Subcutaneous adipose tissue (tissue), 4 donors: Measurements from ENCODE around the gene INMT. TPM values are rescaled to one million over a fixed set of nuclear protein-coding genes. Genes with fewer than 3 reads are reported as not detected.

Experiments
- CTCF ChIP-seq: fragments of 450-650 bp; IDR thresholded peaks from one replicate; pipeline ENCODE4 v1.5.1; 2016; ENCODE audit warnings: low read depth, mild to moderate bottlenecking, control low read depth, antibody characterized with exemption, moderate library complexity
- total RNA-seq, 4 donors: library from RNA; depleted of rRNA; stranded (reverse); fragments of >200 nt; gene quantifications; one replicate each; pipeline ENCODE4 v1.1.0, GENCODE V29; 2016

Gene INMT
- total RNA-seq, 4 donors from 2014 or later, result 1.4 to 30.1 (median 10.9) TPM

GRCh38 chr7:30717181-30717580 is 34.8 kb upstream of the INMT start:
- TF ChIP-seq CTCF, result no peak

GRCh38 chr7:30721211-30721610 is 30.7 kb upstream of the INMT start:
- TF ChIP-seq CTCF, result no peak

- TF ChIP-seq CTCF, result no peak
These were observed 29.7 kb upstream of the INMT start for GRCh38 chr7:30722187-30722586.

GRCh38 chr7:30722671-30723070 is 29.3 kb upstream of the INMT start:
- TF ChIP-seq CTCF, result no peak

GRCh38 chr7:30723776-30724175 is 28.2 kb upstream of the INMT start:
- TF ChIP-seq CTCF, result no peak

- TF ChIP-seq CTCF, result no peak
These were observed 25.5 kb upstream of the INMT start for GRCh38 chr7:30726296-30727006.

GRCh38 chr7:30727061-30727945 is 24.6 kb upstream of the INMT start:
- no peak for TF ChIP-seq CTCF
